Liver (tissue), 3 donors: Measurements from ENCODE around the gene TET2.

Experiments
- ATF3 ChIP-seq: IDR thresholded peaks from 2 replicates; pipeline ENCODE4 v1.6.1; 2016; ENCODE audit warnings: antibody characterized with exemption
- CTCF ChIP-seq: fragments of 150-350 bp; IDR thresholded peaks from 2 replicates; pipeline ENCODE4 v1.5.1; 2017; ENCODE audit warnings: improper control_type of control experiment, low read depth, low read length; ENCODE audit not compliant: missing input control
- GABPA ChIP-seq, 2 donors: IDR thresholded peaks in 1 of 2; conservative IDR thresholded peaks in 1 of 2; 2 replicates each; pipeline ENCODE4 v1.6.1; 2016; ENCODE audit warnings: antibody characterized with exemption in 2 of 2, mild to moderate bottlenecking in 1 of 2, moderate library complexity in 1 of 2
- JUND ChIP-seq, 2 donors: IDR thresholded peaks; 2 replicates each; pipeline ENCODE4 v1.6.1; 2016; ENCODE audit warnings: antibody characterized with exemption in 2 of 2
- MAX ChIP-seq: IDR thresholded peaks from 2 replicates; pipeline ENCODE4 v1.6.1; 2016; ENCODE audit warnings: antibody characterized with exemption
- REST ChIP-seq: IDR thresholded peaks from 2 replicates; pipeline ENCODE4 v1.6.1; 2016; ENCODE audit warnings: antibody characterized with exemption, mild to moderate bottlenecking
- RXRA ChIP-seq, 2 donors: IDR thresholded peaks; 2 replicates each; pipeline ENCODE4 v1.6.1; 2017 to 2018; ENCODE audit warnings: antibody characterized with exemption in 2 of 2, mild to moderate bottlenecking in 1 of 2
- SP1 ChIP-seq: IDR thresholded peaks from 2 replicates; pipeline ENCODE4 v1.6.1; 2018; ENCODE audit warnings: antibody characterized with exemption, mild to moderate bottlenecking
- TAF1 ChIP-seq: conservative IDR thresholded peaks from 2 replicates; pipeline ENCODE4 v1.6.1; 2016; ENCODE audit warnings: antibody characterized with exemption, mild to moderate bottlenecking
- YY1 ChIP-seq: IDR thresholded peaks from 2 replicates; pipeline ENCODE4 v1.6.1; 2016; ENCODE audit warnings: antibody characterized with exemption, mild to moderate bottlenecking
- ZBTB33 ChIP-seq: IDR thresholded peaks from 2 replicates; pipeline ENCODE4 v1.6.1; 2016; ENCODE audit warnings: antibody characterized with exemption
- donor health status: healthy.
- donor health status: healthy.

GRCh38 chr4:105146276-105147015 is at the start of gene TET2:
- TF ChIP-seq CTCF (no peak), GABPA (IDR thresholded peaks at IDR 0.05 in 1 of 2, conservative IDR thresholded peaks at IDR 0.05 in 1 of 2) (no peak), TAF1 (no peak), MAX (no peak), REST (no peak), SP1 (no peak), ZBTB33 (no peak), ATF3 (no peak), YY1 (peak; percentile 98), JUND (IDR thresholded peaks at IDR 0.05) (peak in 1 of 2 donors; percentile 16), RXRA (IDR thresholded peaks at IDR 0.05) (peak in 1 of 2 donors; percentile 13)
